GM10248 (cell line): ENCODE results near the gene SLC45A2.

Experiments used
- CTCF ChIA-PET: fragments of 300-600 bp; sonication (Branson Sonifier 250); formaldehyde crosslinking; extraction: SDS; loops from one replicate; lab custom pipeline; 2021; ENCODE audit warnings: antibody characterized with exemption; lab: Yijun Ruan, JAX
- POLR2A ChIA-PET: fragments of 350-650 bp; sonication (Branson Sonifier 250); formaldehyde crosslinking; extraction: SDS; loops from one replicate; lab custom pipeline; 2020; ENCODE audit warnings: antibody characterized with exemption; lab: Yijun Ruan, JAX
- DNase-seq: peaks from one replicate; pipeline ENCODE4 v3.0.0; 2012; ENCODE audit errors: extremely low spot score
- CTCF ChIP-seq: IDR thresholded peaks from 2 replicates; pipeline ENCODE4 v1.5.1; 2012; ENCODE audit warnings: mild to moderate bottlenecking, low read depth; ENCODE audit errors: extremely low read depth, missing control alignments, control extremely low read depth

The SLC45A2 gene

GRCh38 chr5:33939556-33940262 is 44.8 kb downstream of the SLC45A2 start:
- no peak for DNase-seq
- no peak for TF ChIP-seq CTCF
- CTCF ChIA-PET, result interaction anchor here (0.7 to 1.5 kb wide), 5 partner anchors 9 to 30 kb away, joined by 3 to 6 read pairs (median 4); no protein-coding TSS in a partner anchor
- POLR2A ChIA-PET, result no interaction called here

- TF ChIP-seq CTCF, result no peak
- DNase-seq, result no peak
- ChIA-PET POLR2A (no interaction called here), CTCF (interaction anchor here (0.9 to 1.2 kb wide), 2 partner anchors 31 to 503 kb away, joined by 3 to 4 read pairs; no protein-coding TSS in a partner anchor)
These were observed 45.6 kb downstream of the SLC45A2 start for GRCh38 chr5:33938881-33939280.

GRCh38 chr5:33938507-33938796 is 46.0 kb downstream of the SLC45A2 start:
- POLR2A ChIA-PET, result no interaction called here
- DNase-seq, result no peak
- CTCF ChIA-PET, result interaction anchor here (0.9 to 1.2 kb wide), 3 partner anchors 31 to 503 kb away, joined by 3 to 4 read pairs (median 3); no protein-coding TSS in a partner anchor
- no peak for TF ChIP-seq CTCF

- TF ChIP-seq CTCF, result no peak
- POLR2A ChIA-PET, result no interaction called here
- CTCF ChIA-PET, result interaction anchor here (0.9 to 1.2 kb wide), 3 partner anchors 32 to 502 kb away, joined by 3 to 4 read pairs (median 3); no protein-coding TSS in a partner anchor
- DNase-seq, result no peak
These were observed 46.6 kb downstream of the SLC45A2 start for GRCh38 chr5:33937707-33938506.

- CTCF ChIA-PET, result interaction anchor here (2.0 to 6.0 kb wide), 5 partner anchors 12 to 467 kb away, joined by 6 to 68 read pairs (median 8); no protein-coding TSS in a partner anchor
- POLR2A ChIA-PET, result no interaction called here
- no peak for DNase-seq
- TF ChIP-seq CTCF, result no peak
These were observed 47.3 kb downstream of the SLC45A2 start for GRCh38 chr5:33937017-33937706.
